Kidney epithelial cell (primary cell): ENCODE measurements around the gene GAB4. TPM values are rescaled to one million over a fixed set of nuclear protein-coding genes. Genes with fewer than 3 reads are reported as not detected.
"Not testable (repeated sequence)": the region's sequence is repeated elsewhere in the genome, so short reads cannot be mapped to it uniquely, and the experiment has no call there.

Source experiments
- DNase-seq: peaks from one replicate; pipeline ENCODE4 v3.0.0-alpha.2; 2010; ENCODE audit warnings: low read depth
- H3K27me3 ChIP-seq: 2 replicates; pipeline ENCODE4 v1.6.0; 2011; ENCODE audit warnings: low read length; ENCODE audit not compliant: control insufficient read depth, insufficient read depth
- H3K36me3 ChIP-seq: 2 replicates; pipeline ENCODE4 v1.5.1; 2011; ENCODE audit warnings: low read length; ENCODE audit not compliant: control insufficient read depth, insufficient read depth
- H3K4me3 ChIP-seq: 2 replicates; pipeline ENCODE4 v1.5.1; 2011; ENCODE audit warnings: low read depth, mild to moderate bottlenecking, control low read depth, low read length
- CTCF ChIP-seq: IDR thresholded peaks from 2 replicates; pipeline ENCODE4 v1.5.1; 2011; ENCODE audit warnings: mild to moderate bottlenecking, moderate library complexity, low read length, control low read depth, inconsistent platforms; ENCODE audit not compliant: insufficient read depth, poor library complexity, severe bottlenecking
- total RNA-seq: library from RNA; depleted of rRNA; stranded (reverse); fragments of >200 nt; gene quantifications from 2 replicates; pipeline ENCODE4 v1.2.3, GENCODE V29; 2015

The GAB4 gene
- total RNA-seq, 1 donor from 2014 or later: not detected

DNA sequence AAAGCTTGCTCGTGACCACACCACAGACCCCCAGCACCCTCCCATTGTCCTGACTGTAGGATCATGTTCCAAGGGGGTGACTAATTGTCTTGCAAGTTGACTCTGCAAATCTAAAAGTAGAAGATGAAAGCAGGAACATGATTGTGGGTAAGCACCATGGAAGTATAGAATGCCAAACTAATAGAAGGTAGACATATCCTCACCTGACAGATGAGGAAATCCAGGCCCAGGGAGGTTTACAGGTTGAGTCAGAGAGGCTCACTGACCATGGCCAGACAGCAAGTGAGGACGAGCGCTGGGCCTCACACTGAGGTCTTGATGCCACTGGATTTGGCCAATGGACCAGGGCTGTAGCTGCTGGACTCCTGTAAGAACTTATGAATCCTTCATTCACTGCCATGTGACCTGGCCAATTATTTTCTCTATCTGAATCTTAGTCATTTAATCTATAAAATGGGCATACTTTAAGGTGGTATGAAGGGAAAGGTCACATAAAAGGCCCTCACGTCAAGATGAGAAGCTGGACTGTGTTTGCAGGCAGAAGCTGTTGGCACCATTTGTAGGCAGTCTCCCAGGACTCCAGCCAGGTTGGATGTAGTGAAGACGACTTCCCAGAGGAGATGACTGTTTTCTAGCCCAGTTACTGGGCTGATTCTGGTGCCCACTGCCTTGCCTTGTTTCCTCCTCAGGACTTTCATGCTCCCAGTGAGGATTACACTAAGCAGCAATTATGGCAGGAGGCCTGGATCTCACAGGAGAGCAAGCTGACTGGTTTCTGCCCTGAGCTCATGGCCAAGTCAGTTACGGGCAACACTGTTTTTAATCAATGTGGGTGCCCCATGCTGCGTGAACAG, 54.6 kb downstream of the GAB4 start:
- TF ChIP-seq CTCF: no peak
- DNase-seq: no peak
- H3K4me3 ChIP-seq: no peak overlapping the region
- no peaks in the 10 kb centered on the region for H3K27me3 ChIP-seq
- no peaks in the 10 kb centered on the region for H3K36me3 ChIP-seq

GRCh38 chr22:16949561-16949960, 58.5 kb downstream of the GAB4 start:
- Histone ChIP-seq H3K36me3 (no peaks in the 10 kb centered on the region), H3K4me3 (no peak overlapping the region), H3K27me3 (no peaks in the 10 kb centered on the region)
- no peak for TF ChIP-seq CTCF
- DNase-seq: no peak

- no peak for DNase-seq
- no peak overlapping the region for H3K4me3 ChIP-seq
- TF ChIP-seq CTCF: no peak
- no peaks in the 10 kb centered on the region for H3K27me3 ChIP-seq
- no peaks in the 10 kb centered on the region for H3K36me3 ChIP-seq
Observed at GRCh38 chr22:16937811-16938210, 70.2 kb downstream of the GAB4 start.

- H3K27me3 ChIP-seq, H3K36me3 ChIP-seq, H3K4me3 ChIP-seq, DNase-seq: not testable (repeated sequence)
Observed at GRCh38 chr22:16937209-16937608, 70.8 kb downstream of the GAB4 start.

GRCh38 chr22:16936625-16937024, 71.4 kb downstream of the GAB4 start:
- peaks cover 2% of the 10 kb centered on the region for H3K27me3 ChIP-seq
- TF ChIP-seq CTCF: no peak
- no peak for DNase-seq
- H3K4me3 ChIP-seq: no peak overlapping the region
- H3K36me3 ChIP-seq: no peaks in the 10 kb centered on the region

GRCh38 chr22:16935209-16935608, 72.8 kb downstream of the GAB4 start:
- peaks cover 2% of the 10 kb centered on the region for H3K27me3 ChIP-seq
- DNase-seq: no peak
- no peaks in the 10 kb centered on the region for H3K36me3 ChIP-seq
- H3K4me3 ChIP-seq: no peak overlapping the region
- TF ChIP-seq CTCF: no peak
